ENCODE measurements around the gene ZMIZ2.
"Not testable (repeated sequence)": the region's sequence is repeated elsewhere in the genome, so short reads cannot be mapped to it uniquely, and the experiment has no call there.

Gene ZMIZ2

DNA sequence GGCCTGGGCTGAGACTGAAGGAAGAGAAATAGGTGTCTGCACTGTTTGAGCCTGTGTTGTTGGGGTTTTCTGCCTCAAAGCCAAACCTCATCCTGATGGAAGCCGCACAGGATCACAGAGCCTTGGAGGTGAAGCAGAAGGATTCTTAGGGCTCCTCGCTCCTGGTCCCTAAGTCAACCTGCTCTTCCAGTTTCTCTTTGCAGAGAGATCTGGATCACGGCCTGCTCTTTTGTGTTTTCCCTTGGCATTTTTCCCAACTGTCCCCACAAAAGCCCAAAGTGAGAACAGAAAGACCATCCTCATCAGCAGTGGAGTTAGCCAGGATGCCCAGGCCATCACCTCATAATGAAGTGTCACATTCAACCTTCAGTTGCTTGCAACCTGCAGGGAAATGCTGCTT, 27.6 kb downstream of the ZMIZ2 start:
- TF ChIP-seq, protein P1, sequence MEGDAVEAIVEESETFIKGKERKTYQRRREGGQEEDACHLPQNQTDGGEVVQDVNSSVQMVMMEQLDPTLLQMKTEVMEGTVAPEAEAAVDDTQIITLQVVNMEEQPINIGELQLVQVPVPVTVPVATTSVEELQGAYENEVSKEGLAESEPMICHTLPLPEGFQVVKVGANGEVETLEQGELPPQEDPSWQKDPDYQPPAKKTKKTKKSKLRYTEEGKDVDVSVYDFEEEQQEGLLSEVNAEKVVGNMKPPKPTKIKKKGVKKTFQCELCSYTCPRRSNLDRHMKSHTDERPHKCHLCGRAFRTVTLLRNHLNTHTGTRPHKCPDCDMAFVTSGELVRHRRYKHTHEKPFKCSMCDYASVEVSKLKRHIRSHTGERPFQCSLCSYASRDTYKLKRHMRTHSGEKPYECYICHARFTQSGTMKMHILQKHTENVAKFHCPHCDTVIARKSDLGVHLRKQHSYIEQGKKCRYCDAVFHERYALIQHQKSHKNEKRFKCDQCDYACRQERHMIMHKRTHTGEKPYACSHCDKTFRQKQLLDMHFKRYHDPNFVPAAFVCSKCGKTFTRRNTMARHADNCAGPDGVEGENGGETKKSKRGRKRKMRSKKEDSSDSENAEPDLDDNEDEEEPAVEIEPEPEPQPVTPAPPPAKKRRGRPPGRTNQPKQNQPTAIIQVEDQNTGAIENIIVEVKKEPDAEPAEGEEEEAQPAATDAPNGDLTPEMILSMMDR (IDR thresholded peaks at IDR 0.05), result no peak
- Histone ChIP-seq H3K9ac (no peak overlapping the region), H3K4me1 (no peaks in the 10 kb centered on the region), H3K79me2 (no peaks in the 10 kb centered on the region), H3K9me3 (ENCODE audit: control insufficient read depth, low read length) (no peaks in the 10 kb centered on the region), H3K27ac (no peak overlapping the region), H3K36me3 (ENCODE audit: control insufficient read depth, insufficient read depth, low read length) (no peaks in the 10 kb centered on the region), H3K27me3 (ENCODE audit: control insufficient read depth, insufficient read depth, low read length) (no peaks in the 10 kb centered on the region), H3K4me3 (ENCODE audit: low read depth, low read length) (no peak overlapping the region), H3K4me2 (ENCODE audit: low read length) (no peak overlapping the region), H2AFZ (no peak overlapping the region)

DNA sequence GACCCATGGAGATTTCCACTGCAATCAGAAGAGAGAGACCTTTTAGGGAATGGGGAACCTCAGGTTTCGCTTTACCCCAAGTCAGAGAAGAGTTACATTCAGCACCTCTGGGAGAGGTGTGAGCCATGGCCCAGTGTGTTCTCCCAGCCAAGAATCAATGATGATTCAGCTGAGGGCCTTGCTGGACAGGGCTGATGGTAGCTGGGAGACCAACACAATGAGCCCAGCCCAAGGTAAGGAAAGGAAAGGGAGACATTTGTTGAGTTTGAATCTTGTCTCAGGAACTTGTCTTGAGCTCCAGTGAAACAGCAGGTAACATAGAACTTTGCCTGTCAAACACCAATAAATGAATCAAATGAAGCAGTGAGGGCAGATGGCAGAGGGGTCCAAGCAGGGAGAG, 33.8 kb downstream of the ZMIZ2 start:
- H3K36me3 ChIP-seq (ENCODE audit: control insufficient read depth, insufficient read depth, low read length), result no peaks in the 10 kb centered on the region
- no peak overlapping the region for H3K4me2 ChIP-seq (ENCODE audit: low read length)
- no peak overlapping the region for H3K9ac ChIP-seq
- no peaks in the 10 kb centered on the region for H3K27me3 ChIP-seq (ENCODE audit: control insufficient read depth, insufficient read depth, low read length)
- H3K27ac ChIP-seq, result no peak overlapping the region
- H3K9me3 ChIP-seq (ENCODE audit: control insufficient read depth, low read length), result no peaks in the 10 kb centered on the region
- no peaks in the 10 kb centered on the region for H3K4me1 ChIP-seq
- TF ChIP-seq, protein P1 (IDR thresholded peaks at IDR 0.05), result no peak
- H2AFZ ChIP-seq, result no peak overlapping the region
- no peak overlapping the region for H3K4me3 ChIP-seq (ENCODE audit: low read depth, low read length)
- H3K79me2 ChIP-seq, result no peaks in the 10 kb centered on the region

DNA sequence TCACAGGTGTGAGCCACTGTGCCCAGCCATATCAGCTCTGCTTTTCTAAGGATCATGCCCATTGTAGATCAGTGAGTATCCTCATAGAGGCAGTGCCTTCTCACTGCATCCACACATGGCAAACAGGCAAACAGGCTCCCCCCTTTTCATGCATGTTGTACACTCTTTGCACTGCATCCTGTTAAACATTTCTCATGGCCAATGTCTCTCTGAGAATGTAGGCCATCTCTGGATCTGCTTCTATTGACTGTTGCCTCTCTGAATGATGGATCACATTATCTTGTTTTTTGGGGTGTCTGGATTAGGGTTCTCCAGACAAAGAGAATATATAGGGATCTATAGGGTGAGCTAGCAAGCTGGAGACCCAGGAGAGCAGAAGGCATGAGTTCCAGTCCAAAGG, 34.8 kb downstream of the ZMIZ2 start:
- H3K79me2 ChIP-seq, result no peaks in the 10 kb centered on the region

DNA sequence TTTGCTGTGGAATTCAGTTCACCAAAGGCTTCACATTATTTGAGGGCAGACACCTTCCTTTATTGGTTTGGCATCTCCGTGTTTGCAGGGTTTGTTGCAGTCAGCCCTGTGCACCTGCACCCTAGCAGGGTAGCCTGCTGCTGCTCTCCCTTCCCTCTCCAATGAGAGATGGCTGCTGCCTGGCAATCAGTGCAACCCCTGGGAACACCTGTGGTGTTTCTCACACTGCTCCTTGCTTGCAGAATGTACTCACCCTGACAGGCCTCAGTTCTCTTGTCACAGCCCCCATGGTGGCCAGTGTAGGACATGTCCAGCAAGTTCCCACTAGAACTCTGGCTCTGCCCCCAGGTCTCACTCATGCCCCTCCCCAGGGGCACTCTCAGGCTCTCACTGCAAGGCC, 35.7 kb downstream of the ZMIZ2 start:
- Histone ChIP-seq H2AFZ (no peak overlapping the region), H3K9me3 (ENCODE audit: control insufficient read depth, low read length) (no peaks in the 10 kb centered on the region), H3K27ac (no peak overlapping the region), H3K4me3 (ENCODE audit: low read depth, low read length) (no peak overlapping the region), H3K4me2 (ENCODE audit: low read length) (no peak overlapping the region), H3K27me3 (ENCODE audit: control insufficient read depth, insufficient read depth, low read length) (no peaks in the 10 kb centered on the region), H3K79me2 (no peaks in the 10 kb centered on the region), H3K36me3 (ENCODE audit: control insufficient read depth, insufficient read depth, low read length) (no peaks in the 10 kb centered on the region), H3K9ac (no peak overlapping the region), H3K4me1 (no peaks in the 10 kb centered on the region)
- TF ChIP-seq, protein P1 (IDR thresholded peaks at IDR 0.05), result no peak

More for the DNA sequence above, 34.8 kb downstream of the ZMIZ2 start:
- Histone ChIP-seq H3K36me3 (ENCODE audit: control insufficient read depth, insufficient read depth, low read length) (no peaks in the 10 kb centered on the region), H3K9ac (no peak overlapping the region), H3K4me1 (no peaks in the 10 kb centered on the region), H3K27ac (no peak overlapping the region), H3K9me3 (ENCODE audit: control insufficient read depth, low read length) (no peaks in the 10 kb centered on the region), H2AFZ (no peak overlapping the region), H3K27me3 (ENCODE audit: control insufficient read depth, insufficient read depth, low read length) (no peaks in the 10 kb centered on the region), H3K4me2 (ENCODE audit: low read length) (no peak overlapping the region), H3K4me3 (ENCODE audit: low read depth, low read length) (no peak overlapping the region)
- TF ChIP-seq, protein P1 (IDR thresholded peaks at IDR 0.05), result no peak

DNA sequence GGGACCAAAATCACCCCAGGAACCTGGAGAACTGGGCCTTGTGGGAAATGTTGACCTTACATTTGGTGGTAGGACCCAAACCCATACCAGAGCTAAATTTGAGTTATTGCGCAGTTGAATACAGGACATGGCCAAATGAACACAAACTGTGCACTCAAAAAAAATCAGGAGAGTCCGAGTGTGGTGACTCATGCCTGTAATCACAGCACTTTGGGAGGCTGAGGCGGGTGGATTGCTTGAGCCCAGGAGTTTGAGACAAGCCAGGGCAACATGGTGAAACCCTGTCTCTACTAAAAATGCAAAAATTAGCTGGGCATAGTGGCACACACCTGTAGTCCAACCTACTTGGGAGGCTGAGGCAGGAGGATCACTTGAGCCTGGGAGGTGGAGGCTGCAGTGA, 36.6 kb downstream of the ZMIZ2 start:
- H3K9me3 ChIP-seq (ENCODE audit: control insufficient read depth, low read length); H2AFZ ChIP-seq; H3K36me3 ChIP-seq (ENCODE audit: control insufficient read depth, insufficient read depth, low read length); H3K79me2 ChIP-seq; H3K4me3 ChIP-seq (ENCODE audit: low read depth, low read length); H3K9ac ChIP-seq; H3K4me1 ChIP-seq; H3K4me2 ChIP-seq (ENCODE audit: low read length); H3K27me3 ChIP-seq (ENCODE audit: control insufficient read depth, insufficient read depth, low read length); H3K27ac ChIP-seq: not testable (repeated sequence)
